ENCODE measurements around the gene MAL. TPM values are rescaled to one million over a fixed set of nuclear protein-coding genes. Genes with fewer than 3 reads are reported as not detected.

The MAL gene
- total and polyA plus RNA-seq, 2 experiments from 2014 or later, result not detected

DNA sequence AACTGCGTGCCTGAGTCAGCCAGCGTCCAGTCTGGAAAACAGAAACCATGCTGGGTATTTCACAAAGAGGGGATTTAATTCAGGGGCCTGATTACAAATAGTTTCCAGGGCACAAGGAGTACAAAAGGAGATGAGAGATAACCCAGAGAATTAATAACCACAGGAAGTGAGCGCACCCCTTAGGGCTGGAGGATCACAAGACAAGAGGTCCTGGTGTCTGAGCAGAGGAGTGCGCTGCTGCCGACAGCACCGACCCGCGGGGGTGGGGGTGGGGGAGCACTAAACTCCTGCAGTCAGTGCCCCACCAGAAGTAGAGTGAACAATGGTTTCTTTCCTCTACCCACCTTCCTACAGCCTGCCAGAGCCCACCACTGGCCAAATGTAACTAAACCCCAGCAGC, 20.8 kb upstream of the MAL start:
- Histone ChIP-seq H3K27ac (no peak overlapping the region), H3K4me3 (no peak overlapping the region), H3K4me1 (ENCODE audit: low read depth) (no peaks in the 10 kb centered on the region), H3K27me3 (no peaks in the 10 kb centered on the region), H3K9me3 (ENCODE audit: low read depth) (no peaks in the 10 kb centered on the region), H3K36me3 (no peaks in the 10 kb centered on the region)
- DNase-seq (ENCODE audit: low read depth in 1 of 2, low spot score in 1 of 2), result no peak
- TF ChIP-seq, protein P1, sequence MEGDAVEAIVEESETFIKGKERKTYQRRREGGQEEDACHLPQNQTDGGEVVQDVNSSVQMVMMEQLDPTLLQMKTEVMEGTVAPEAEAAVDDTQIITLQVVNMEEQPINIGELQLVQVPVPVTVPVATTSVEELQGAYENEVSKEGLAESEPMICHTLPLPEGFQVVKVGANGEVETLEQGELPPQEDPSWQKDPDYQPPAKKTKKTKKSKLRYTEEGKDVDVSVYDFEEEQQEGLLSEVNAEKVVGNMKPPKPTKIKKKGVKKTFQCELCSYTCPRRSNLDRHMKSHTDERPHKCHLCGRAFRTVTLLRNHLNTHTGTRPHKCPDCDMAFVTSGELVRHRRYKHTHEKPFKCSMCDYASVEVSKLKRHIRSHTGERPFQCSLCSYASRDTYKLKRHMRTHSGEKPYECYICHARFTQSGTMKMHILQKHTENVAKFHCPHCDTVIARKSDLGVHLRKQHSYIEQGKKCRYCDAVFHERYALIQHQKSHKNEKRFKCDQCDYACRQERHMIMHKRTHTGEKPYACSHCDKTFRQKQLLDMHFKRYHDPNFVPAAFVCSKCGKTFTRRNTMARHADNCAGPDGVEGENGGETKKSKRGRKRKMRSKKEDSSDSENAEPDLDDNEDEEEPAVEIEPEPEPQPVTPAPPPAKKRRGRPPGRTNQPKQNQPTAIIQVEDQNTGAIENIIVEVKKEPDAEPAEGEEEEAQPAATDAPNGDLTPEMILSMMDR (IDR thresholded peaks at IDR 0.05; ENCODE audit: low read depth, low read length), result no peak

DNA sequence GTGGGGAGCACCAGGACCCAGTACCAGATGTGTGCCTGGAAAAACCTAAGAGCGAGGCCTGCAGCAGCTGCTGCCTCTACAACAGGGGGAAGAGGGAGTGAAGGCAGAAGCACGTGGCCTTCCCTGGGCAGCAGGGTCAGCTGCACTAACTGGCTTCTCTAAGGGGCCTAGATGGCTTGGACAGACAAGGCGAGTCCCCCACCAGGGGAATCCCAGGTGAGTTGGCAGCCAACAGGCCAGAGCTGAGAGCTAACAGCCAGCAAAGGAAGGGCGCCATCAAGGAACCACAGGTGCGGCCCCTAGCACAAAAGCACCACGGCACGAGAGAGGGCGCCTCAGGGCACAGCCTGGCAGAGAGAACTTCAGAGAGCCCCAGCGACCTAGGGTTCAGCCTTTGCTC, 19.8 kb upstream of the MAL start:
- H3K36me3 ChIP-seq, result no peaks in the 10 kb centered on the region
- no peak for DNase-seq (ENCODE audit: low read depth in 1 of 2, low spot score in 1 of 2)
- H3K27ac ChIP-seq, result no peak overlapping the region
- H3K27me3 ChIP-seq, result no peaks in the 10 kb centered on the region
- TF ChIP-seq, protein P1 (IDR thresholded peaks at IDR 0.05; ENCODE audit: low read depth, low read length), result no peak
- H3K9me3 ChIP-seq (ENCODE audit: low read depth), result no peaks in the 10 kb centered on the region
- no peaks in the 10 kb centered on the region for H3K4me1 ChIP-seq (ENCODE audit: low read depth)
- H3K4me3 ChIP-seq, result no peak overlapping the region

DNA sequence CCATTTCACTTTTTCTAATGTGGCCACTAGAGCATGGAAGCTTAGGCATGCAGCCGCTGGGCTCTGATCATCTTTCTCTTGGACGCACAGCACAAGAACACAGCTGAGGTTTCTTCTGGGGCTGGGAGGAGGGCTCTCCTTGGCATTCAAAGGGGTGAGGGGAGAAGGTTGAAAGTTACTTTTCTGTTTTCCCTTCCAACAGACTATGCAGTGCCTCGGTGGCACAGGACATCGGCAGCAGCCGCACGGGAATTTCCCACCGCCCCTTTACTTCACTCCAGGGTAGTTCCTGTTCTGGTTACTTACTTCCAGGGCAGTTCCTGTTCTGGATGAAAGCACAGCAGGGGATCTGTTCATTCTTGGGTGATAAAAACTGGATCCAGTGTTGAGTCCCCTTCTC, 18.9 kb upstream of the MAL start:
- DNase-seq (ENCODE audit: low read depth in 1 of 2, low spot score in 1 of 2), result no peak
- H3K36me3 ChIP-seq, result no peaks in the 10 kb centered on the region
- TF ChIP-seq, protein P1 (IDR thresholded peaks at IDR 0.05; ENCODE audit: low read depth, low read length), result no peak
- no peaks in the 10 kb centered on the region for H3K4me1 ChIP-seq (ENCODE audit: low read depth)
- no peak overlapping the region for H3K27ac ChIP-seq
- no peak overlapping the region for H3K4me3 ChIP-seq
- H3K9me3 ChIP-seq (ENCODE audit: low read depth), result no peaks in the 10 kb centered on the region
- no peaks in the 10 kb centered on the region for H3K27me3 ChIP-seq

DNA sequence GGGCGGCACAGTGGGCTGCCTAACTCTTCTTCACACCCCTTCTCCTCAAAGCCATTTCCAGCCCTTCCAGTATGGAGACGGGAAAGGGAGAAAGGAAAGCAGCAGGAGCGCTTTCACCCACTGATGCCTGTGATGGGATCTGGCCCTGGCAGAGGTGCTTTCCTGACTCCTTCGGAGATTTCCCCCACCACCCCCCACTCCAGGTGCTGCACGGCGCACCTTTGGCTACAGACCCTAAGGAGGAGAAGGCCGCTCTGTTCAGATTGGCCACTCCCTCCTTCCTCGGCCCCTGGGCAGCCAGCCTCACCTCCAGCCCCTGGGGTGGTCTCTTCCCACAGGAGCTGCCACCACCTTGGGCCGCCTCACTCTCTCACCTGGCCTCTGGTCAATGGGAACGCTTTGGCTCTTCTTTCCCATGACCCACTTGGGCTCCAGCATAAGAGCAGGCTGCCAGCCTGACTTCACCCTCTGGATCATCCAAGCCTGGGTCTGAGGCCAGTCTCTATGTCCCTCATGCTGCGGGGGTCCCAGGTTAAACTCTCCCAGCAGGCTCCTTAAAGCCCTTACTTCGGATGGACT, 18.4 kb upstream of the MAL start:
- DNase-seq (ENCODE audit: low read depth in 1 of 2, low spot score in 1 of 2), result no peak
- H3K27ac ChIP-seq, result peak overlapping the region; percentile 31
- H3K4me1 ChIP-seq (ENCODE audit: low read depth), result no peaks in the 10 kb centered on the region
- no peak overlapping the region for H3K4me3 ChIP-seq
- TF ChIP-seq, protein P1 (IDR thresholded peaks at IDR 0.05; ENCODE audit: low read depth, low read length), result no peak
- H3K9me3 ChIP-seq (ENCODE audit: low read depth), result no peaks in the 10 kb centered on the region
- no peaks in the 10 kb centered on the region for H3K27me3 ChIP-seq
- no peaks in the 10 kb centered on the region for H3K36me3 ChIP-seq

DNA sequence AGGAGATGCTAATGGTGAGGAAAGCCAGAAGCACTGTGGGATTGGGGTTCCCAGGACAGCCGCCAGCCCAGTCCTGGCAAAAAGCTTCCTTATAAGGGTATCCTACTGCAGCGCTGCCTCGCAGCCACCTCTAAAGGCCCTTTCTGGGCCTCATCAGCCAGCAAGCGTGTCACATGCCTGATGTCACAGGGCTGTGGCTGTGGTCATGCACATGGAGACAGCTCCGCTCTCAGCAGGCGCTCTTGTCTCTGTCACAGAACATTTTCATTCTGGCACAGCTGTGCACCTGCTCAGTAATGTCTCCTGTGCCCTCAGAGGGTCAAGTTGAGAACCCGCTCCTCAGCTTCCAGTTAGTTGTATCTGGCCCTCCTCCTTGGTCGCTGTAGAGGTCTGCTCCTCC, 17.7 kb upstream of the MAL start:
- Histone ChIP-seq H3K36me3 (no peaks in the 10 kb centered on the region), H3K27ac (peak overlapping the region; percentile 31), H3K4me1 (ENCODE audit: low read depth) (no peaks in the 10 kb centered on the region), H3K4me3 (no peak overlapping the region), H3K27me3 (no peaks in the 10 kb centered on the region), H3K9me3 (ENCODE audit: low read depth) (no peaks in the 10 kb centered on the region)
- peak in 1 of 2 donors; percentile 52 for DNase-seq (ENCODE audit: low read depth in 1 of 2, low spot score in 1 of 2)
- TF ChIP-seq, protein P1 (IDR thresholded peaks at IDR 0.05; ENCODE audit: low read depth, low read length), result no peak
